Endothelial cell (in vitro differentiated cells): ENCODE data around the gene USP17L26. TPM values are rescaled to one million over a fixed set of nuclear protein-coding genes. Genes with fewer than 3 reads are reported as not detected.
"Not testable (repeated sequence)": the region's sequence is repeated elsewhere in the genome, so short reads cannot be mapped to it uniquely, and the experiment has no call there.

Experiments used
- DNase-seq: peaks from one replicate; pipeline ENCODE4 v3.0.0; 2021; ENCODE audit warnings: low spot score
- H3K27ac Mint-ChIP-seq: one replicate; pipeline ENCODE4 v1.8.0; 2021; ENCODE audit warnings: mixed read lengths, inconsistent platforms; ENCODE audit not compliant: unreplicated experiment
- H3K27me3 Mint-ChIP-seq: one replicate; pipeline ENCODE4 v1.8.0; 2021; ENCODE audit warnings: mild to moderate bottlenecking, moderate library complexity, mixed read lengths, inconsistent platforms; ENCODE audit not compliant: unreplicated experiment
- H3K36me3 Mint-ChIP-seq: one replicate; pipeline ENCODE4 v1.8.0; 2021; ENCODE audit warnings: mild to moderate bottlenecking, low read depth, mixed read lengths, inconsistent platforms; ENCODE audit not compliant: unreplicated experiment
- H3K4me1 Mint-ChIP-seq: one replicate; pipeline ENCODE4 v1.8.0; 2021; ENCODE audit warnings: mild to moderate bottlenecking, mixed read lengths, inconsistent platforms; ENCODE audit not compliant: unreplicated experiment
- H3K4me3 Mint-ChIP-seq: one replicate; pipeline ENCODE4 v1.8.0; 2021; ENCODE audit warnings: mild to moderate bottlenecking, mixed read lengths, inconsistent platforms; ENCODE audit not compliant: unreplicated experiment
- H3K9me3 Mint-ChIP-seq: one replicate; pipeline ENCODE4 v1.8.0; 2021; ENCODE audit warnings: mixed read lengths, inconsistent platforms; ENCODE audit not compliant: unreplicated experiment
- CTCF ChIP-seq: fragments of 200-600 bp; sonication (generic); IDR thresholded peaks from one replicate; pipeline ENCODE4 v1.5.0; 2021; ENCODE audit warnings: antibody characterized with exemption; ENCODE audit not compliant: unreplicated experiment
- total RNA-seq: library from RNA; stranded (reverse); fragmentation: NEBNext Ultra II Directional; extraction: Animal tissue kit (Norgen Biotek cat#: 25700); gene quantifications from one replicate; pipeline ENCODE4 v1.2.1, GENCODE V29; 2021; ENCODE audit not compliant: unreplicated experiment

USP17L26 gene
- total RNA-seq, 1 donor from 2014 or later: not detected

- not testable (repeated sequence) for H3K27me3 Mint-ChIP-seq, H3K9me3 Mint-ChIP-seq, H3K27ac Mint-ChIP-seq, H3K4me1 Mint-ChIP-seq, H3K4me3 Mint-ChIP-seq, H3K36me3 Mint-ChIP-seq
- TF ChIP-seq CTCF: peak; percentile 78
- DNase-seq: peak; percentile 71
Observed at GRCh38 chr4:9381012-9381534, 46.6 kb downstream of the USP17L26 start.

GRCh38 chr4:9384126-9384525, 49.7 kb downstream of the USP17L26 start:
- Mint-ChIP-seq H3K4me3 (no peak overlapping the region), H3K9me3 (no peaks in the 10 kb centered on the region), H3K36me3 (no peaks in the 10 kb centered on the region), H3K27me3 (no peaks in the 10 kb centered on the region), H3K27ac (no peak overlapping the region), H3K4me1 (no peaks in the 10 kb centered on the region)
- no peak for TF ChIP-seq CTCF
- no peak for DNase-seq

Other genes starting within 250 kb of the USP17L26 start
- not detected for gene FAM90A26, start 164.2 kb upstream of the USP17L26 start, total RNA-seq
- not detected for gene USP17L10, start 124.0 kb upstream of the USP17L26 start, total RNA-seq
- not detected for gene USP17L11, start 119.3 kb upstream of the USP17L26 start, total RNA-seq
- not detected for gene USP17L12, start 114.5 kb upstream of the USP17L26 start, total RNA-seq
- gene USP17L13, start 109.8 kb upstream of the USP17L26 start, total RNA-seq: not detected
- not detected for gene USP17L15, start 100.3 kb upstream of the USP17L26 start, total RNA-seq
- not detected for gene USP17L17, start 90.8 kb upstream of the USP17L26 start, total RNA-seq
- gene USP17L18, start 86.0 kb upstream of the USP17L26 start, total RNA-seq: not detected
- not detected for gene USP17L19, start 81.3 kb upstream of the USP17L26 start, total RNA-seq
- not detected for gene USP17L20, start 76.5 kb upstream of the USP17L26 start, total RNA-seq
- not detected for gene USP17L21, start 71.8 kb upstream of the USP17L26 start, total RNA-seq
- not detected for gene USP17L22, start 67.0 kb upstream of the USP17L26 start, total RNA-seq
- gene USP17L24, start 9.5 kb upstream of the USP17L26 start, total RNA-seq: not detected
- gene USP17L25, start 4.7 kb upstream of the USP17L26 start, total RNA-seq: not detected
- gene USP17L5, start 4.7 kb downstream of the USP17L26 start, total RNA-seq: not detected
- gene USP17L27, start 9.5 kb downstream of the USP17L26 start, total RNA-seq: not detected
- gene USP17L28, start 14.2 kb downstream of the USP17L26 start, total RNA-seq: not detected
- gene USP17L29, start 19.0 kb downstream of the USP17L26 start, total RNA-seq: not detected
- gene USP17L30, start 28.5 kb downstream of the USP17L26 start, total RNA-seq: not detected
- gene DEFB131A, start 109.8 kb downstream of the USP17L26 start, total RNA-seq: not detected